Ishikawa (cell line): ENCODE data around the gene CTPS2.

ENCODE experiments used
- CEBPB ChIP-seq: IDR thresholded peaks from 2 replicates; pipeline ENCODE4 v1.6.1; 2012
- CREB1 ChIP-seq: IDR thresholded peaks from 2 replicates; pipeline ENCODE4 v1.6.1; 2012; ENCODE audit warnings: low read depth
- EGR1 ChIP-seq: IDR thresholded peaks from 2 replicates; pipeline ENCODE4 v1.6.1; 2012
- EP300 ChIP-seq: IDR thresholded peaks from 2 replicates; pipeline ENCODE4 v1.6.1; 2012; ENCODE audit warnings: borderline replicate concordance
- FOXM1 ChIP-seq: IDR thresholded peaks from 2 replicates; pipeline ENCODE4 v1.6.1; 2012; ENCODE audit warnings: low read depth, borderline replicate concordance
- NFIC ChIP-seq: IDR thresholded peaks from 2 replicates; pipeline ENCODE4 v1.6.1; 2012
- RAD21 ChIP-seq: IDR thresholded peaks from 2 replicates; pipeline ENCODE4 v1.6.1; 2012; ENCODE audit warnings: low read depth
- REST ChIP-seq: IDR thresholded peaks from 2 replicates; pipeline ENCODE4 v1.6.1; 2012; ENCODE audit warnings: low read depth, mild to moderate bottlenecking
- TAF1 ChIP-seq: IDR thresholded peaks from 2 replicates; pipeline ENCODE4 v1.6.1; 2012; ENCODE audit warnings: low read depth, mild to moderate bottlenecking
- TCF12 ChIP-seq: IDR thresholded peaks from 2 replicates; pipeline ENCODE4 v1.6.1; 2012; ENCODE audit warnings: low read depth
- TEAD4 ChIP-seq: IDR thresholded peaks from 2 replicates; pipeline ENCODE4 v1.6.1; 2012
- USF1 ChIP-seq: IDR thresholded peaks from 2 replicates; pipeline ENCODE4 v1.6.1; 2012
- YY1 ChIP-seq: IDR thresholded peaks from 2 replicates; pipeline ENCODE4 v1.6.1; 2012; ENCODE audit warnings: low read depth
- ZBTB7A ChIP-seq: IDR thresholded peaks from 2 replicates; pipeline ENCODE4 v1.6.1; 2012; ENCODE audit warnings: low read depth
- TF ChIP-seq, protein P1 (sequence below): IDR thresholded peaks from 2 replicates; pipeline ENCODE4 v1.6.1; 2012

CTPS2 gene

GRCh38 chrX:16579517-16579916 is 133.0 kb downstream of the CTPS2 start:
- TF ChIP-seq CEBPB, result no peak
- no peak for TF ChIP-seq USF1
- no peak for TF ChIP-seq RAD21
- TF ChIP-seq, protein P1, sequence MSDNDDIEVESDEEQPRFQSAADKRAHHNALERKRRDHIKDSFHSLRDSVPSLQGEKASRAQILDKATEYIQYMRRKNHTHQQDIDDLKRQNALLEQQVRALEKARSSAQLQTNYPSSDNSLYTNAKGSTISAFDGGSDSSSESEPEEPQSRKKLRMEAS, result no peak
- no peak for TF ChIP-seq ZBTB7A

DNA sequence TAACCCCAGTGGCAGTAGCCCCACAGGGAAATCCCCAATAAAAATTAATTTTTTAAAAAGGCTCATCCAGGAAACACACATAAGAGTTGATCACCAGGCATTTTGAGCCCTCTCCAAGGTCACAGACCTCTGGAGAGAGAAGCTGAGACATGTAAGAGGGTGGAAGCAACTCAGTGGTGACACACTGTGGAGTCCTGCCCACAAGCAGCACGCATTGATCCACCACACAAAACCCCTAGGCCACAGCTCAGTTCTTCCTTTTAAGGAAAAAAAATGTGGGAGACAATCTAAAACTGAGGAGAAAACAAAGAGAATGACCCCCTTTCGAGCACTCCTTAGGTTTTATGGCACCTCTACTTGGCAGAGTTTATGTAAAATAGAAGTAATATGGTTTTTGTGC is 134.3 kb downstream of the CTPS2 start:
- TF ChIP-seq REST (no peak), TEAD4 (no peak), USF1 (no peak), YY1 (no peak), CREB1 (no peak), CEBPB (no peak), EP300 (no peak), TAF1 (no peak), NFIC (no peak), EGR1 (no peak), ZBTB7A (no peak), FOXM1 (no peak), RAD21 (no peak), TCF12 (no peak)
- TF ChIP-seq, protein P1, result no peak

DNA sequence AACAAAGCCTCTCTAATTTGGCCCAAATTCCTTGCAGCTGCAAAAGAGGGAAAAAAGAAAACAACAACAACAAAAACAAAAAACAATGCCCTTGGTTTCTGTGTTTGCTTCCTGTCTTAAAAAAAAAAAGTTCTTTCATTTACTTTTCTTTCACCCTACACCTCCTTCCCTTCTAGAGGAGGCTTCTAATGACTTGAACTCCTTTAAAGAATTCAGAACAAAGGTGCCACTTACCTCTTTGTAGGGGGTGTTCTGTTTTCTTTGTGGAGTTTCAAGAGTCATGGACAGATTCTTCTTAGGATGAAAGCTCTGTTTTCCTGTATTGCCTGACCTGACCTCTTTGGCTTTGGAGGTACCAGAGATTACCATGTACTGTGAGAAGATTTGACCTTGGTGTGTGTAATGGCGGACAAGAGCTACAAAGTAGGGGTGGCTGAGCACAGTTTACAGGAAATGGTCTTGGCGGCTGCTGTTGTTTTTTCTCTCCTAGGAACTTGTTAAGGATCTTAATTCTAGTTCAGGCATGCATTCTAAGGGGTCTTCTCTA is 134.9 kb downstream of the CTPS2 start:
- no peak for TF ChIP-seq REST
- no peak for TF ChIP-seq NFIC

DNA sequence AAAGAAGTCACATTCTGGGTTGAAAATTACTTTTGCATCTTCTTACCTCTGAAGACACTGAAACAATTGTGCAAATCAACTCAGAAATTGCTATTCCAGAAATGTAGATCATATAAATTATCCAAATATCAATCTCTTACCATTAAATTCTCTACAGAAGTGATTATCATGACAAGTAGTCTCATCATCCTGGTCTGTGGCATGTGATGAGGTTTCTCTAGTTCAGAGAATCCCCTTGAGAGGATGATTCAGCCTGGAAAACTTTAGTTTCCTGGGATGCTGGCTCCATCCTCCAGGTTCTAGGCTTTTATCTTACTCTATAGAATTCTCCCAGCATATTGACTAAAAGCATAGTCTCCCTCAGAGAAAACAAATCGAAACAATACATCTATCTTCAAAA is 138.7 kb downstream of the CTPS2 start:
- TF ChIP-seq CREB1 (no peak), YY1 (no peak), EP300 (no peak), RAD21 (no peak)
- TF ChIP-seq, protein P1, result no peak

DNA sequence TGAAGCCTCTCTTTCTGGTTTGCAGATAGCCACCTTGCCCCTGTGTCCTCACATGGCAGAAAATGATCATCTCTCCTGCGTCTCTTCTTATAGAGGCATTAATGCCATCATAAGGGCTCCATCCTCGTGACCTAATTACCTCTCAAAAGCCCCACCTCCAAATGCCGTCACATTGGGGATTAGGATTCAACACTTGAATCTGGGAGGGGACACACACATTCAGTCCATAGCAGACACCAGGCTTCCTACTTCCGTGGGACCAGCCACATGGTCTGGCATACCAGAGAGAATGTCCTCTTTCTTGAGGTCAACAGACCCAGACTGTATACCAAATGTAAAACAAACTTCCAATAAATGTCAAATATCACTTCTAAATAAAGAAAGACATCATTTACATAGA is 144.8 kb downstream of the CTPS2 start:
- TF ChIP-seq USF1, result no peak
- no peak for TF ChIP-seq TAF1
- TF ChIP-seq, protein P1, result no peak
- no peak for TF ChIP-seq CEBPB

- TF ChIP-seq REST (no peak), RAD21 (no peak), EP300 (no peak), EGR1 (no peak), TCF12 (no peak), CEBPB (no peak), ZBTB7A (no peak), YY1 (no peak), FOXM1 (no peak), CREB1 (no peak), USF1 (no peak)
- TF ChIP-seq, protein P1, result no peak
Measured at GRCh38 chrX:16566571-16566970, 145.9 kb downstream of the CTPS2 start.
